Non-pigmented ciliary epithelial cell (primary cell): Measurements from ENCODE around the gene GSAP.
"Not testable (repeated sequence)": the region's sequence is repeated elsewhere in the genome, so short reads cannot be mapped to it uniquely, and the experiment has no call there.

Source experiments
- DNase-seq: peaks from one replicate; pipeline ENCODE4 v3.0.0-alpha.2; 2010; ENCODE audit warnings: low read depth

The GSAP gene

DNA sequence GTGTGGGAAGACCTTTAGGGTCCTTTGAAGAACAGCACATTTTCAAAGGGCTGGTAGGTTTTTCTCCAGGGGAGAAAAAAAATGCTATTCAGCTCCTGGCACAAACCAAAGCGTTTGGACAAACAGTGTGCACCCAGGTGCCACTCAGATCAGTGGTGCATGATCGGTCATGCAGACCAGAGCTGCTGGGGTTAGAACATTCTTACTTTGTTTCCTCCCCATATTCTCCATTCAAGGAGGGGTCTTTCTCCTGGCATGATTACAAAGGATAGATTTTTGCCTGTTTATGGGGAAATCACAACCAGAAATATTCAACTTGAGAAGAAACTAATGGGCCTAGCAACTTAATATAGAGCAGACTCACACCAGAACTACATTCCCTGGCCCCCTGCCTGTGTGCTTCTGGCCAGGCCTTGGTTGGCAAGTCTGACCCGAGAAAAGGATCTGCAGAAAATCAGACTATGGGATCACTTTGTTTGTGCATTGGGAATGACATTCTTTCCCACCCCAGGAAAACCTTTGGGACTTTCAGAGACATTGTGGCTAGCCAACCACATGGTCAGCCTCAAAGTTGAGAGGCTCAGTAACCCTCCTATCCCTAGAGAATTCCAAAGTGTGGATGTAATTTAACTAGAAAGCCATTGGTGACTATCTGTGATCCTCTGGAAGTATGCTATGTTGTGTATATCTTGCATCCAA is 134.2 kb downstream of the GSAP start:
- DNase-seq: no peak

DNA sequence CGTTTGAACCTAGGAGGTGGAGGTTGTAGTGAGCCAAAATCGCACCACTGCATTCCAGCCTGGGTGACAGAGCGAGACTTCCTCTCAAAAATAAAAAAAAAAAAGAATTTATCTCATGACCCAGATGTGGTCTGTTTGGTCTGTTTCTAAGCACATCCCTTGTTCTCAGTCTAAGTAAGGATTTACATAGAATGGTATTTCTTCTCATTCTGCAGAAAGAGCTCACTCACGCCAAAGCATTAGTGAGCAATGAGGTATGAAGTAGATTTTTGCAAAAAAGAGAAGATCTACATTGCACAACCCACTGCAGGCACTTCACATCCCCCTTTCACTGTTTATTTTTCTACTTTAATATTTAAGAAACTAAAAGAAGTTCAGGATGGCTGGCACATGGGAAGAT is 140.0 kb downstream of the GSAP start:
- no peak for DNase-seq

- not testable (repeated sequence) for DNase-seq
Observed at GRCh38 chr7:77275663-77276062, 140.5 kb downstream of the GSAP start.

GRCh38 chr7:77271766-77272165 is 144.4 kb downstream of the GSAP start:
- DNase-seq: no peak

GRCh38 chr7:77270094-77270480 is 146.1 kb downstream of the GSAP start:
- DNase-seq: no peak

DNA sequence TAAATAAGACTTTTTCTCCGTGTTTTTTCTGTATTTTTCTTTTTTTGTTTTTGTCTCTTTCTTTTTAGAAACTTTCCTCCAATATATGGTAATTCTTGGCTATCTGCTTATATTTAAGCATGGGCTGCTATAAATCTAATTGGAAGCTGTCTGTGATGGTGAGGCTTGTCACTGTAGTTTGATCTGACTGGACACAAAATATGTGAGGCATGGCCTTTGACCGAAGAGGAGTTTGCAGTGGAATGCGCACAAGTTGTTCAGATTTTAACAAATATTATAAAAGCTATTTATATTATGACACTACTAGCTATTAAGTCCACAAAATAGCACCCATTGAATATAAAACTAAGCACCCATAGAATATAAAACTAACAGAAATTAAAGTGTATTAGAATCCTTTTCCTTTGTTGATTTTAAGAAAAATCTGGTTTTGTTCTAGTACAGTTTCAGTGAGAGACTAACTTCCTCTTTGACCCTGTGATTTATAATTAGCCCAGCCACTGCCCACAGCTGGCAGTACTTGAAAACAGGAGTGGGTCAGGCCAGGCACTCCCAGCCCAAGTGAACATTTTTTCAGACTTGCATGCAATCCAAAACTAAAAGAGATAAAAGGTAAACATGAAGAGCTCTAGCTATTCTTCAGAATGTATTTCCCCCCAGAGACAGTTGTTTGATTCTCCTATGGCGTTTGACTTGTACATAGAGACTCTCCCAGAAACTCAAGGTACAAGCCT is 146.6 kb downstream of the GSAP start:
- no peak for DNase-seq

- DNase-seq: no peak
Observed at GRCh38 chr7:77266291-77266794, 149.8 kb downstream of the GSAP start.

GRCh38 chr7:77265666-77266065 is 150.5 kb downstream of the GSAP start:
- DNase-seq: no peak

- no peak for DNase-seq
Observed at GRCh38 chr7:77262316-77262715, 153.8 kb downstream of the GSAP start.
